CD4-positive, alpha-beta T cell treated with Interleukin-12 subunit alpha and Interleukin-12 subunit beta, for 1 hour (primary cell): ENCODE measurements around the gene WDR59.
"Not testable (repeated sequence)": the region's sequence is repeated elsewhere in the genome, so short reads cannot be mapped to it uniquely, and the experiment has no call there.

ENCODE experiments used
- DNase-seq: peaks from one replicate; pipeline ENCODE4 v3.0.0-alpha.2; 2020

Gene WDR59

DNA sequence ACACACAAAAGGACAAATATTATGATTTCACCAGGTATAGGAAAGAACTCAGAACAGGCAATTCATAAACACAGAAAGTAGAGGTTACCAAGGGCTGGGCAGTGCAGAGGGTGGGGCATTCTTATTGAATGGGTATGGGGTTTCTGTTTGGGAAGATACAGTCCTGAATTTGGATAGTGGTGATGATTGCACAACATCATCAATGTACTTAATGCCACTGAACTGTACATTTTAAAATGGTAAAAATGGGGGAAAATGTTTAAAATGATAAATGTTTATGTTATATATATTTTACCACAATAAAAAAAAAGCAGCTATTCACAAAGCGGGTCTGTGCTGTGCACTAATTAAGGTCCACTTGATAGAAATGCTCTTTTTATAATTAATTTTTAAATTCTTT is 137.7 kb downstream of the WDR59 start:
- no peak for DNase-seq

DNA sequence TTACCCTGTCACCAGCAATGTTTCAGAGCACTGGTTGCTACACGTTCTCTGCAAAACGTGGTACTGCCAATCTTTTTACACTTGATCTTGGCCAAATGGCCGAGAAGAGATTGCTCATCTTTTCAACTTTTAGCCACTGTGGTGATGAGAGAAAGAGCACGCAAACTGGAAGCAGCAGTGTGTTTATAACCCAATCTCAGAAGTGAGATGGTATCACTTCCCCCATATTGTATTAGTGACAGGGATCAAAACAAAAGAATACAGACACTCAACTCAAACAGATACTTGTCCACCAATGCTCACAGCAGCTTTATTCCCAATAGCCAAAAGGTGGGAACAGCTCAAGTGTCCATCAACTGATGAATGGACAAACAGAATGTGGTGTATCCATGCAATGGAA is 138.2 kb downstream of the WDR59 start:
- no peak for DNase-seq

DNA sequence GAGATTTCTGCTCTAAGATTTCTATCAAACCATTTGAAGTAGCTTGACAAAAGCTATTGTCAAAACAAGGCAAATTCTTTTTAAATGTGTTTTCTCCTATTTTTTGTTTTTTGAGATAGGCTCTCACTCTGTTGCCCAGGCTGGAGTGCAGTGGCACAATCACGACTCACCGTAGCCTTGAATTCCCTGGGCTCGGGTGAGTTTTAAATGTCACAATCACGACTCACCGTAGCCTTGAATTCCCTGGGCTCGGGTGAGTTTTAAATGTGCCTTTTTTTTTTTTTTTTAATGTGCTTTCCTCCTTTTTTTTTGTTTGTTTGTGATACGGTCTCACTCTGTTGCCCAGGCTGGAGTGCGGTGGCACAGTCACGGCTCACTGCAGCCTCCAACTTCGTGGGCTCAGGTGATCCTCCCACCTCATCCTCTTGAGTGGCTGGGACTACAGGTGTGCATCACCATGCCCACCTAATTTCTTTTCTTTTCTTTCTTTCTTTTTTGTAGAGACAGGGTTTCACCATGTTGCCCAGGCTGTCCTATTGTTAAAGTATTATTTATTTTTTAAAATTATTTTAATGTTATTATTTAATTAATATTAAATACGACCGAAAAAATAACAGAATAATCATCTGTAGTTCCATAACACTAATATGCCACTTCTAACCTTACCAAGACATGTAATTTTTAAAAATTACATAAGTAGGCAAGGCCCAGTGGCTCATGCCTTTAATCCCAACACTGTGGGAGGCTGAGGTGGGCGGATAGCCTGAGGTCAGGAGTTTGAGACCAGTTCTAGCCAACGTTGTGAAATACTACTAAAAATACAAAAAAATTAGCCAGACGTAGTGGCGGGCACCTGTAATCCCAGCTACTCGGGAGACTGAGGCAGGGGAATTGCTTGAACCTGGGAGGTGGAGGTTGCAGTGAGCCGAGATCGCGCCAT is 140.6 kb downstream of the WDR59 start:
- DNase-seq, result no peak

DNA sequence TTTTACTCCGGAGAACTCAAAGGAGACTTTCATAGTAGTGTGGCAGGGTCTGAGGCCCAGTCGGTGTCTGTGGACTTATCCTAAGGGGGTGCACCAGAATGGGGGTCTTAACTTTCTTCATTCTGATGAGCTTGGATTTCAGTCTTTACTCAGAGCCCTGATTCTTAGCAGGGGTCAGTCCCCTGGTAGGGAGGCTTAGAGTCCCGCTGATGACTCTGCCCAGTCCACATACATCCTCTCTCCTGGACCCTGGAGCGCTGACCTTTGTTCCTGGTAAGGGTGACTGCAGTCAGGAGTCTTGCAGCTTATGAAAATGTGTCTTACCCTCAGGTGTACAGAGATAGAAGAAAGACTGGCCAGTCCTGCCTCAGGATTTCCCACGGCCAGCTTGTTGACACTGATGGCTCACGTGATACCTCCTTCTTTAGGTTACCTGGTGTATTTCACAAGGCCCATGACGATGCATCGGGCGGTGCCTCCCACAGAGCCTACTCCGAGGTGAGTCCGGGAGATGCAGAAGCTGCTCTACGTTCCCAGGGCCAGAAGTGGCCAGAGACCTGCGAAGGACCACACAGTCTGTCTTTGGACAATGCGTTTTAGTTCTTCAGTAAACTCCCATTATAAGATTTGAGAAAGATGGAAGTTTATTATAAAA is 141.4 kb downstream of the WDR59 start:
- DNase-seq, result not testable (repeated sequence)

DNA sequence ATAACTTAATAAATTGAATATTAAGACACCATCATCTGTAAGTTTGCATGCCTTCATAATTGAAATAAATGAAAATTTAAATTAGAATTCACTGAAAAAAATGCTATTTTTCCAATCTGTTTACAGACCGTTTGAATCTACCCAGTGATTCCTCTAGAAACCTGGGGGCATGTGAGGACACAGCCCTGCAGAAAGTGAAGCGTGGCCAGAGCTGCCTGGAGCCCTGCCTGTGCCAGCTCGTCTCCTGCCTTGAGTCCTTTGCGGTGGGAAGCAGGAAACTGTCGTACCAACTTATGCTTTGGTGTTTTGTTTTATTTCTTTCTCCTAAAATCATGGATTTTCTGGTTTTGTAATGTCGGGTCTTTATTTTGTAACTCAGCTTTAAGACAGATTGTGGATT is 142.5 kb downstream of the WDR59 start:
- no peak for DNase-seq

DNA sequence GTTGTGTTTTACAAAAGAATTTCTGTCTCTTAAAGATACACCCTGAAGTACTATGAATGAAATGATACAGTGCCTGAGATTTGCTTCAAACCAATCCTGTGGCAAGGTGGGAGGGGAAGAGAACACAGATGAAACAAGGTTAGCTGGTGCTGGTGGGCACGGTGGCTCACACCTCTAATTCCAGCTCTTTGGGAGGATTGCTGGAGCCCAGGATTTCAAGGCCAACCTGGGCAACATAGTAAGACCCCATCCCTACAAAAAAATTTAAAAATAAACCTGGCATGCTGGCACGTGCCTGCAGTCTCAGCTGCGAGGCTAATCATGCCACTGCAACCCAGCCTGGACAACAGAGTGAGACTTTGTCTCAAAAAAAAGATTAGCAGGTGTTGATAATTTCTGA is 143.0 kb downstream of the WDR59 start:
- DNase-seq, result no peak

DNA sequence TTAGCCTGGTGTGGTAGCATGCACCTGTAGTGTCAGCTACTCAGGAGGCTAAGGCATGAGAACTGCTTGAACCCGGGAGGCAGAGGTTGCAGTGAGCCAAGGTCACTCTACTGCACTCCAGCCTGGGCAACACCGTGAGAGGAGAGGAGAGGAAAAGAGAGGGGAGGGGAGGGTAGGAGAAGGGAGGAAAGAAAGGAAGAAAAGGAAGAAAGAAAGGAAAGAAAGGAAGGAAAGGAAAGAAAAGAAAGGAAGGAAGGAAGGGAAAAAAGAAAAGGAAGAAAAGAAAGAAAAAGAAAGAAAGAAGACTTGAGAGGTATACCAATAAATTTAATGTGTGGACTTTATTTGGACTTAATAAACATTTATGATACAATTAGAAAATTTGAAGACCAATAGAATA is 143.5 kb downstream of the WDR59 start:
- no peak for DNase-seq

DNA sequence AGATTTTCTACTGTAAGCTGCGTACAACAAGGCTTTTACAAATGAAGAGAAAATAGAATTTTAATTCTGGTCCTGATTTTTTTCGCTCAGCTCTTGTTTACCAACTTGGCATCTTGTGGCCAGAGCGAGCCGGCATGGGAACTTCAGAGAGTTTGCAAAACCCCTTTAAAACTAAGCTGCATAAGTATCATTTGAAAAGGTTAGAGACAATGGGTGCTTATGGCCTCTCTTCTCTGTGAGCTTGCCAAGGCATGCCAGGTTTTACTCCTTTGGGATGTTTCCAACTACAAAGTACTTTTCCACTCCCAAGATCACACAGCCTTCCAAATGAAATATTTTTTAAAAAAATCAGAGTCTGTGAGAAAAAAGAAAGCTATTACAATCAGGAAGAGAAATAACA is 147.9 kb downstream of the WDR59 start:
- DNase-seq, result no peak

DNA sequence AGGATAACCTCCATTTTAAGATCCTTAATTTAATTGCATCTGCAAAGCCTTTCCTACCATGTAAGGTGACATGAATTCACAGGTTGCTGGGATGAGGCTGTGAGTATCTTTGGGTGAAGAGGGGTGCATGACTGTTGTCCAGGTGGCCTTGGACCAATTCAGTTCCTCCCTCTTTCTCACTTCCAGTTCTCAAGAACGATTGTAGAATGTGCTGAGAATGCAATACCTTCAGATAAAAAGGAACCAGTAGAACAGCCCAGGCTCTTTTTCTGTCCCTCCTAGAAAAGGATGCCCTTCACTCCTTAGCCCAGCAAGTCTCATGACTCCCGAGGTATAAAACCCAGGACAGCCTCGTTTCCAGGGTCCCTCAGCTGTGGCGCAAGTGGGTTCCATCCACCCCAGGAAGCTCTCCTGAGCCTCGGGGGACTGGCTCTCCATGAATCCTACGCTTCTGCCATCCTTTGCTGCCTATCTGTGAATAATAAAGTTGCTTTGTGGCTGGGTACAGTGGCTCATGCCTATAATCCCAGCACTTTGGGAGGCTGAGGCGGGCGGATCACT is 148.7 kb downstream of the WDR59 start:
- DNase-seq, result no peak

DNA sequence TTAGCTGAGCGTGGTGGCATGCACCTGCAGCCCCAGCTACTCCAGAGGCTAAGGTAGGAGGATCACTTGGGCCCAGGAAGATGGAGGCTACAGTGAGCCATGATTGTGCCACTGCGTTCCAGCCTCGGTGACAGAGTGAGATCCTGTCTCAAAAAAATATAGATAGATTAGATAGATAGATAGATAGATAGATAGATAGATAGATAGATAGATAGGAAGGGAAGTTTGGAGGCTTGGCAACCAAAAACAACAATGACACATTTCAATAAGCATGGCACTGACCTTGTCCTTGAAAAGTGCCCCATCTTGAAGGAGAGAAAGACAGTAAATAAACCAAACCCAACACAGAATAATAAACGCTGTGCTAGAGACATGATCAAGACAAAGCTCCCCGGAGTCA is 152.7 kb downstream of the WDR59 start:
- no peak for DNase-seq

DNA sequence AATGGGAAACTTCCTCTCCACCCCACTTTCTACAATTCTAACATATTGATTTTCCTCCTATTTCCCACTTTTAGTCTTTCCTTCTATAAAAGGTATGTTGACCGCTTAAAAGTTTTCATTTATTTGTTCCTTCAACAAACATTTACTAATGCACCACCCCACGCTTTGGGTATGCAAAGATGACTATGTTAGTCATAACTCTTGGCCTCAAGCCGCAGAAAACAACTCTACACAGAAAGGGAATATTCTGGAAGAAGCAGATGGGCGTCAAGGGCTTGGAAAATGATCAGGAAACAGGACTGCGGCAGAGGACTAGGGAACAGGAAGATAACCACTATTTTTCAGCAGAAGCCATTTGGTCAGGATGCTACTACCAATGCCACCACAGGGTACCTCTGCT is 153.5 kb downstream of the WDR59 start:
- no peak for DNase-seq

DNA sequence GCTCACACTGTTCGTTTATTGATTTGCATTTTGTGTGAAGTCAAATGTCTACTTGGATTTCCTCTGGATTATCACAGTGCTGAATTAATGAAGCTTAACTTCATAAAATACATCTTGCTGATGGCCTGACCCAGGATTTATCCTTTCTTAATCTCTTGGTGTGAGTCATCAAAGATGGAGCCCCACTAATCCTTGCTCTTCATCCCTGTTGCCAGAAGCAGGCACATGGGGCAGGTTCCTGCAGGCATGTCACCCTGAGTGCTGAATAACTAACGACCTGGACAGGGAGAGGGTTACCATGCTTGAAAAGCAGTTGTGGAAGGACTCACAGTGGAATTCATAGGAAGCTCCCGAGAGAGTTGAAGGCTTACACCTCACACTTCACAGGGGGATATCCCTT is 154.3 kb downstream of the WDR59 start:
- no peak for DNase-seq

DNA sequence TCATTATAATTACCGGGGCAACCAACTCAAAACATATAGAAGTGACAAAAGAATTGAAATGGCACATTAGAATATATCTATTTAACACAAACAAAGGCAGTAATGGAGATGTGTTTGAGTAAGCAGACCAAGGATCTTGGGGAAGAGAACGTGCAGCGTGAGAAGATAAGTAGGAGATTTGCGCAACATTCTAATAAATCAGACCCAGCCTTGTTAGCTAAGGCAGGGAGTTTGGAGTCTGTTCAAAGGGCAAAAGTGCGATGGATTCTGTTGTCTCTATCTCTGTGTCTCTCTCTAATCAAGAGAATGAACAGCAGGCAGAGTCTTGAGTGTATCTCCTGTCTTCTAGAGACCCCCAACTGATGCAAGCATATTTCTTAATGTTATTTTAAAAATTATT is 155.3 kb downstream of the WDR59 start:
- DNase-seq, result no peak

DNA sequence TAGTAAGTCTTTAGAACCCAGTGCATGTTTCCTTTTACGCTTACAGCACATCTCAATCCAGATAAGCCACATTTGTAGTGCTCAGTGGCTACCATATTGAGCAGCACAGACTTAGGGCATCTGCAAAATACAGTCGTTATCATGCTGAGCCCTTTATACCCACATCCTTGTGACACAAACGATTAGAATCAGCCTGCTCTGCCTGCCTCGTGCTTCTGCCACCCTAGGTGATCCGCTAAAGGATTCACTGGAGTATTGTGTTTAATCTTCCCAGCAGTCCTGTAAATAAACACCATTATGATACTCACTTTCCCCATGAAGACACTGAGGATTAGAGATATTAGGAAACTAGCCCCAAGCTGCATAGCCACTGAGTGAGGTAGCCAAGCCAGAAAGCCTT is 159.0 kb downstream of the WDR59 start:
- no peak for DNase-seq

DNA sequence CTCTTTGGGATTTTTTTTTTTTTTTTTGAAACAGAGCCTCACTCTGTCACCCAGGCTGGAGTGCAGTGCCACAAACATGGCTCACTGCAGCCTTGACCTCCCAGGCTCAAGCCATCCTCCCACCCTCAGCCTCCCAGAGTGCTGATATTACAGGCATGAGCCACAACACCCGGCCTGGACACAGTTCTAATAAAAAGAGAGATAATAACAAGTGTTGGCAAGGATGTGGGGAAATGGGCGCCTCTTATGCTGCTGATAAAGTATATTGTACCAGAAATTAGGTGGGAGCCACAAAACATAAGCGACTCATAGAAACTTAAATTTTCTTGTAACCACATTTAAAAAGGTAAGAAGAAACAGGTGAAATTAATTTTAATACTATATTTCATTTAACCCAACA is 159.9 kb downstream of the WDR59 start:
- DNase-seq, result no peak
